GM21825 (cell line): ENCODE results near the gene SLC17A6.

Experiments
- ATAC-seq: cut with Tn5 transposase; IDR thresholded peaks from one replicate; pipeline ENCODE4 v1.9.1; 2021; ENCODE audit warnings: mild to moderate bottlenecking, moderate library complexity; ENCODE audit not compliant: unreplicated experiment

The SLC17A6 gene

DNA sequence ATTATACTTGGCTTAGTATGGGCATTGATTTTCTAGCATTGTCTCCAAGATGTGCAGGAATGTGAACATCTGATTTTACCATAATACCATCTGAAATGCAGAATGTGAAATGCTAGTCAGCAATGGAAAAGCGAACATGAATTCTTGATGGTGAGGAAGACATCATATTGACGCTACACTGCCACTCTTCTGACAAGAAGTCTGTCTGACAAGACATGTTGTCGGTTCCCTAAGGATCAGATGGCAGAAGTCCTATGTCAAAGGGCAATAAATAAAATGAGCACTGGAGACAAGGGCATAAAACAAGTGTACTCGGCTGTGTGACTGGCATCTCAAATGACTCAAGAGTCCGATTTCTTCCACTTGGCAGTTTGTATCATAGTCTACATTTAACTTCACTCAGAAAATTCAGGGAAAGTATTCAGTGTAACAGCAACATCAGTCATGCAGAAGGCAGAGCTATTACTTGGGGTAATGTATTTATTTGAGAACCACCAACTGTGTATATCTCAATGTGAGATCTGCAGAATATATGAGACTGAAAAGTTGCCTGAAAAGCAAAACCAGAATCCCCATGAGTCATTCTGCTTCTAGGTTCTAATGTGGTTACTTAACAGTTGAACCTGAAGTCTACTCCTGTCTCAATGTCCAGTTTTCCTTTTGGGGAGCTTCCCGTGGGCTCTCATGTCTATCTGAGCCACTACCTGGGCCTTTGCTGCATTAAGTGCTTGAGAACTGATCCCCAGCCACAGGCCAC lies 51.5 kb downstream of the SLC17A6 start:
- no peak for ATAC-seq

DNA sequence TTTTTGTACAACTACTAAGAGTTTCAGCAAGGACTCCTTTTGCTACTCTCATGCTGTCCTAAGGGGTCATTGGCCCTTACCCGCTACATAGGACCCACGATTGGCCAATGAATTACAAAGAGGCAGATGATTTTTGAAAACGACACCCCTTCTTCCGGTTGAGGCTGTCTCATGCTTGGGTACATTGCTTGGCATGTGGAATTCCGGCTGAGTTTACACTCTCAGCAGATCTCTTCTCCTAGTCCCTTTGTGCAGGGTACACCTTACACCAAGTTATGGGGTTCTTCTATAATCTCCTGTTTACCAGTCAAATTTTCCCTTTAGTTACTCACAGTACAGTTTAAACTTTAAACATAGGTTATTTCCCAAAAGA lies 52.1 kb downstream of the SLC17A6 start:
- ATAC-seq: no peak

DNA sequence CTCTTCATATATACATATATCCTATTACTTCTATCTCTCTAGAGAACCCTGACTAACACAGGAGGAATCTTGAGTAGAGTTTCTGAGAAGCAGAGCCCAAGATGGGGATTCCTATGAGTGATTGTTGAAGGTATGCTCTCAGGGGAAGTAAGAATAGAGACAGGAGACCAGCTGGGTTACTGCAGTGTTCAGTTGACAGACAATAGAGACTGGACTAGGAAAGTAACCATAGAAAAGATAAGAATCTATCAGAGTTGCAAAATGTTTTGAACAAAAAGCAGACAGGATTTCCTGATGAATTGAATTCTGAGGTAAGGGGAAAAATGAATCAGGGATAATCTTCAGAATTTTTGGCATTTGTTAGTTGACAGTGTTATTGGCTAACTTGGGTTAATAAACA lies 54.4 kb downstream of the SLC17A6 start:
- no peak for ATAC-seq

DNA sequence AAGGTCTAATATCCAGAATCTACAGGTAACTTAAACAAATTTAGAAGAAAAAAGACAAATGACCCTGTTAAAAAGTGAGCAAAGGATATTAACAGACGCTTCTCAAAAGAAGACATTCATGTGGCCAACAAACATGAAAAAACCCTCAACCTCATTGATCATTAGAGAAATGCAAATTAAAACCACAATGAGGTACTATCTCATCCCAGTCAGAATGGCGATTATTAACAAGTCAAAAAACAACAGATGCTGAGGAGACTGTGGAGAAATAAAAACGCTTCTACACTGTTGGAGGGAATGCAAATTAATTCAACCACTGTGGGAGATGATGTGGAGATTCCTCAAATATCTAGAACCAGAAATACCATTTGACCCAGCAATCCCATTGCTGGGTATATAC lies 67.2 kb downstream of the SLC17A6 start:
- ATAC-seq: no peak

DNA sequence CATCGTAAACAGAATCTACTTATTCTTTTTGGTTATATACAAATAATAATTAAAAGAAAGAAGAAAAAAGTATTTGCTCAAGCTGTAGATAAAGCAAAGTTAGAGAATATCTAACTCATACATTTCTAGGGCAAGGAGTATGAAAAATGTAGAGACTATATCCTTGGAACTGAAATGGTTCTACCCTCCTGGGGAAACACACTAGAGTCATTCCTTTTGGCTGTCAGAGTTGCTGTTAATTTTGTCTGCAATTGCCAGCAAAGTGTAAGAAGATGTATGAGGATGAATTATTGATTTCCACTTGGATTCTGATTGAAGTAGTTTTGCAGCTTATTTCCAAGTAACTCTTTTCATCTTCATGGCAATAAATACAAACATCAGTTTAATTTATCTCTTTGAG lies 69.1 kb downstream of the SLC17A6 start:
- ATAC-seq: no peak

DNA sequence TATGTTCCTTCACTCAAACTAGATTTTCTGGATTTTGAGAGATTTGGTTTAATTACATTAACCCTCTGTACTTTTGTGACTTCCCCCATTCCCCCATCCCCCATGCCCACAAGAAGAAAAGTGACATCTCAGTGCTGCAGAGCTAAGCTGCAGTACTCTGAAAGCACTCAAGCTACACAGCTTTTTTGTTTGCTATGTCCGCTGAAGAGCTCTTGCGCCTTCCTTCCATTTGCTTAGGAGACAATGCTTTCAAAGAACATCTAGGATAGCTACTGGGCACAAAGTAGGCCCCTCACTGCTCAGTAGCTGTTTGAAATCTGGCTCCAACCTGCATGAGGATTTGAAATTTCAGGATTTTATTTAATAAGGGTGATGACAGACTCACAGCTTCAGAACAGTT lies 69.7 kb downstream of the SLC17A6 start:
- ATAC-seq: no peak

DNA sequence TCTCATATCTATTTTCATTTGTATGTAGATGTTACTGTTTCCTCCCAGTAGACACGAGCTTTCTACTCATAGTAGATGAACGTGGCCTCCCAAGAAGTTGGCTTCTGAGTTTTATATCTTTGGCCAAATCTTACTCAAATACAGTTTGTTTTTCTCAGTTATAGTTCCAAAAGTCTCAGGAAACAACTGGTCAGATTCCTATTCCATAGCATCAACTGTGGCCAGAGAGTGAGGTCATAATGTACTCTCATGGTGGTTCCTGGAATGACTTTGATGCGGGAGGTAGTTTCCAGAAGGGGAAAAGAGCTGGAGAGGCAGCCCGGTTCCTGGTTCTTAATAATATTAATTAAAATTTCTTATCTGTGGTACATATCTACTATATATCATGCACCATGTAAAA lies 77.3 kb downstream of the SLC17A6 start:
- ATAC-seq: no peak

DNA sequence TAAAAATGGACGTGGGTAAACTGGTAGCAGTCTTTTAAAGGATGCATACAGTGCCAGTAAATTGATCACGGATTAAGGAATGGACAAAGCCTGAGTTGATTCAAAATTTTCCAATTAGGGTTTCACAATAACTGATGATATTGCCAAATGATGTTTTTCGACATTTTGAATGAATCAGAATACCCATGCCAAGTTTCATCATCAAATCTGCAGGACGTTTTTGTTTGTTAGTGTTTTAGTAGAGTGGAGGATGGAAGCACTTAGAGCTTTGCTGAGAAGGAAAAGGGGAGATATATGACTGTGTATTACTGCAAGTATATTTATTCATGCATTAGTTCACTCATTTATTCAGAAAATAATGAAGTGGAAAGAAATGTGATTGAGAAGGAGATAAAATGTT lies 78.3 kb downstream of the SLC17A6 start:
- no peak for ATAC-seq

DNA sequence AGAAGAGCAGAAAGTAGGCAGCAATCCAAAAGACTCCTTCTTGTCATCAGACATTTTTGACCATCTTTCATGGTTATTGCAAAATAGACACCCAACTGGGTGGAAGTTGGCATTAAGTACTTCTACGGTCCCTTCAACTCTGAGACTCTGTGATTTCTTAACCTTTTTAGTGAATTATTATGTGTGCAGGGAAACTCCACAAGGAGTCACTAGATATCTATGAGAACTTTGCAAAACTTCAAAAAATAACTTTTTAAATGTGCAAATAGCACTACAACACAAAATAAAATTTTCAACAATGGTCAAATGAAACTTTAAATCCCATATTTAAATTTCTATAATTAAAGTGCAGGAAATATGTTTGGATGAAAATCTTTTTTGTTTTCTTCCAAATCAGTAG lies 88.7 kb downstream of the SLC17A6 start:
- ATAC-seq: no peak
